Gastroesophageal sphincter (tissue), 4 donors: ENCODE data around the gene UBE2N. TPM values are rescaled to one million over a fixed set of nuclear protein-coding genes. Genes with fewer than 3 reads are reported as not detected.

Experiments
- ATAC-seq: fragments of 150-250 bp; one replicate; pipeline ENCODE4 v1.9.1; 2016; ENCODE audit warnings: mild to moderate bottlenecking, moderate library complexity
- H3K27ac ChIP-seq, 4 donors: fragments of 200-600 bp; sonication (generic) in 3 of 4; 1 replicate in 3 of 4; 2 replicates in 1 of 4; pipeline ENCODE4 v1.5.1; 2016 to 2019
- H3K27me3 ChIP-seq: fragments of 200-600 bp; sonication (generic); one replicate; pipeline ENCODE4 v1.5.1; 2019
- H3K36me3 ChIP-seq, 2 donors: fragments of 200-600 bp; sonication (generic); one replicate each; pipeline ENCODE4 v1.5.1; 2019; ENCODE audit warnings: control low read depth in 1 of 2
- H3K4me1 ChIP-seq, 3 donors: fragments of 200-600 bp; sonication (generic); 1 replicate in 2 of 3; 2 replicates in 1 of 3; pipeline ENCODE4 v1.5.1; 2016 to 2019; ENCODE audit warnings: control low read depth in 2 of 3
- H3K4me3 ChIP-seq, 2 donors: fragments of 200-600 bp; sonication (generic); one replicate each; pipeline ENCODE4 v1.5.1; 2019; ENCODE audit warnings: mild to moderate bottlenecking in 1 of 2, moderate library complexity in 1 of 2
- H3K9me3 ChIP-seq, 3 donors: fragments of 200-600 bp; sonication (generic); one replicate each; pipeline ENCODE4 v1.5.1; 2017 to 2019; ENCODE audit warnings: control low read depth in 2 of 3
- CTCF ChIP-seq, 4 experiments: fragments of 200-600 bp in 2 of 4; fragments of 450-650 bp in 2 of 4; sonication (generic) in 1 of 4; IDR thresholded peaks; one replicate each; pipeline ENCODE4 v1.5.1; 2017 to 2019; ENCODE audit warnings: antibody characterized with exemption in 4 of 4, mild to moderate bottlenecking in 2 of 4, moderate library complexity in 2 of 4
- EP300 ChIP-seq: sonication (generic); formaldehyde crosslinking; IDR thresholded peaks from one replicate; pipeline ENCODE4 v1.6.1; 2017; ENCODE audit warnings: antibody characterized with exemption, mild to moderate bottlenecking
- POLR2A ChIP-seq, 2 donors: fragments of 450-650 bp; IDR thresholded peaks; one replicate each; pipeline ENCODE4 v1.6.1; 2017; ENCODE audit warnings: antibody characterized with exemption in 2 of 2, mild to moderate bottlenecking in 2 of 2, moderate library complexity in 1 of 2
- POLR2AphosphoS5 ChIP-seq: sonication (generic); formaldehyde crosslinking; IDR thresholded peaks from one replicate; pipeline ENCODE4 v1.6.1; 2017; ENCODE audit warnings: antibody characterized with exemption
- WGBS, 2 donors: methylation state at CpG; one replicate each; pipeline ENCODE4 v1.1.5; 2018; ENCODE audit warnings: low coverage in 1 of 2; 5-methylcytosine and 5-hydroxymethylcytosine counted together
- total RNA-seq, 4 donors: library from RNA; depleted of rRNA; stranded (reverse); fragments of >200 nt; gene quantifications; one replicate each; pipeline ENCODE4 v1.1.0, GENCODE V29; 2016

The UBE2N gene
- total RNA-seq, 4 donors from 2014 or later: 44.4 to 64.2 (median 53.4) TPM

GRCh38 chr12:93369505-93369904 lies 72.2 kb downstream of the UBE2N start:
- Histone ChIP-seq H3K9me3 (no peaks in the 10 kb centered on the region), H3K36me3 (no peaks in the 10 kb centered on the region), H3K4me1 (peaks cover 0 to 9% (median 5%) of the 10 kb centered on the region in 3 donors), H3K27ac (no peak overlapping the region), H3K4me3 (no peak overlapping the region), H3K27me3 (no peaks in the 10 kb centered on the region)
- TF ChIP-seq EP300: no peak
- no peak for TF ChIP-seq POLR2A (IDR thresholded peaks at IDR 0.05)
- no peak for TF ChIP-seq POLR2AphosphoS5
- no peak for TF ChIP-seq CTCF (IDR thresholded peaks at IDR 0.05)
- no peak for ATAC-seq

DNA sequence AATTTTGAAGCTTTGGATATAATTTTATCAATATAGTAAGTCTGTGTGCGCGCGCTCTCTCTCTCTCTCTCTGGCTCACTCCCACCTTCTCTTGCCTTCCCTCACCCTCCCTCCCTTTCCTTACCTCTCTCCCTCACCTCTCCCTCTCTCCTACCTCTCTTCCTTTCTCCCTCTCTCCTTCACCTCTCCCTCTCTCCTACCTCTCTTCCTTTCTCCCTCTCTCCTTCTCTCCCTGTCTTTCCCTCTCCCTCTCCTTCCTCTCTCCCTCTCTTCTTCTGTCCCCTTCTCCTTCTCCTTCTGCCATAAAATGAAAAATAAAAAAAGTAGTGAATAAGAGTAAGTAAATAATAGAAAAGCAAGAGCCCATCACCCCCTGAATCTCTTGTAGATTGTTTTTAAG lies 73.0 kb downstream of the UBE2N start:
- Histone ChIP-seq H3K4me1 (peaks cover 0 to 1% (median 1%) of the 10 kb centered on the region in 3 donors), H3K27ac (no peak overlapping the region), H3K27me3 (no peaks in the 10 kb centered on the region), H3K36me3 (no peaks in the 10 kb centered on the region), H3K9me3 (no peaks in the 10 kb centered on the region), H3K4me3 (no peak overlapping the region)
- WGBS, 2 donors: 96% methylated on average over 3 of the region's 3 CpGs; no CpG with 5 or more reads in 1 of the 2 donors
- ATAC-seq: no peak
- TF ChIP-seq POLR2A (IDR thresholded peaks at IDR 0.05): no peak
- no peak for TF ChIP-seq EP300
- no peak for TF ChIP-seq POLR2AphosphoS5
- no peak for TF ChIP-seq CTCF (IDR thresholded peaks at IDR 0.05)

GRCh38 chr12:93366422-93366821 lies 75.3 kb downstream of the UBE2N start:
- H3K27ac ChIP-seq: no peak overlapping the region
- no peaks in the 10 kb centered on the region for H3K27me3 ChIP-seq
- no peak for ATAC-seq
- no peak for TF ChIP-seq CTCF (IDR thresholded peaks at IDR 0.05)
- no peak for TF ChIP-seq POLR2AphosphoS5
- no peak for TF ChIP-seq EP300
- no peak for TF ChIP-seq POLR2A (IDR thresholded peaks at IDR 0.05)
- H3K4me3 ChIP-seq: no peak overlapping the region
- H3K4me1 ChIP-seq: peaks cover 0 to 5% (median 0%) of the 10 kb centered on the region in 3 donors
- no peaks in the 10 kb centered on the region for H3K36me3 ChIP-seq
- no peaks in the 10 kb centered on the region for H3K9me3 ChIP-seq
- WGBS, 2 donors: 83 to 92% methylated on average over 4 of the region's 4 CpGs

- no peak for TF ChIP-seq POLR2AphosphoS5
- no peak for TF ChIP-seq CTCF (IDR thresholded peaks at IDR 0.05)
- TF ChIP-seq POLR2A (IDR thresholded peaks at IDR 0.05): no peak
- TF ChIP-seq EP300: no peak
- Histone ChIP-seq H3K27me3 (no peaks in the 10 kb centered on the region), H3K4me1 (peaks cover 0 to 11% (median 0%) of the 10 kb centered on the region in 3 donors), H3K4me3 (no peak overlapping the region), H3K9me3 (no peaks in the 10 kb centered on the region), H3K27ac (no peak overlapping the region), H3K36me3 (no peaks in the 10 kb centered on the region)
- no peak for ATAC-seq
- WGBS, 2 donors: 73 to 74% methylated on average over 5 to 7 of the region's 7 CpGs
These were observed 75.9 kb downstream of the UBE2N start for GRCh38 chr12:93365616-93366405.

DNA sequence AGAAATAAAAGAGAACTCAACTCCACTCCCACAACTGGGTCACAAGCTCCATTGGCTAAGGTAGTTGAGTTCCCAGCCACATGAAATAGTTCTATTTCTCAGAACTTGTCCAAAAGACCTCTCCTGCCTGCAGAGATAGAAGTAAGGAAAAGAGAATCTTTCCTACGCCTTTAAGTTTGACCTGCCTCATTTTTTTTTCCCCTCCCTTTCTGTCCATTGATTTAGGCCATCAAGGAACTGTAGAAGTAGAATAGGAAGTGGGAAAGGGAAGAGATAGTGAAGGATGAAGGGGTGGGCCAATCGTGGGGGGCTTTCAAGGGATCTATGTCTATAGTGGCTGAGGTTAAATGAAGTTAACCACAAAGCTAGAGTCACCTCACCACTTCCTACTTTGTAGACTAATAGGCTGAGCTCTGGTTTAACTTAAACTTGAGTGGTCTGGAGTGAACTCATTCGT lies 77.9 kb downstream of the UBE2N start:
- no peak for ATAC-seq
- Histone ChIP-seq H3K27me3 (no peaks in the 10 kb centered on the region), H3K36me3 (no peaks in the 10 kb centered on the region), H3K9me3 (no peaks in the 10 kb centered on the region), H3K27ac (no peak overlapping the region), H3K4me3 (no peak overlapping the region), H3K4me1 (peaks cover 0 to 30% (median 2%) of the 10 kb centered on the region in 3 donors)
- no peak for TF ChIP-seq CTCF (IDR thresholded peaks at IDR 0.05)
- TF ChIP-seq EP300: no peak
- TF ChIP-seq POLR2AphosphoS5: no peak
- no peak for TF ChIP-seq POLR2A (IDR thresholded peaks at IDR 0.05)
- WGBS, 2 donors: 65 to 74% methylated on average over 3 of the region's 3 CpGs
